AG04449 (cell line): ENCODE data around the gene HPN.
"Not testable (repeated sequence)": the region's sequence is repeated elsewhere in the genome, so short reads cannot be mapped to it uniquely, and the experiment has no call there.

Experiments
- CTCF ChIA-PET: fragments of 350-600 bp; formaldehyde crosslinking; extraction: SDS; loops from one replicate; lab custom pipeline; 2021; ENCODE audit warnings: antibody characterized with exemption; lab: Yijun Ruan, JAX
- POLR2A ChIA-PET: fragments of 400-600, 350-600 bp; formaldehyde crosslinking; extraction: SDS; loops from one replicate; lab custom pipeline; 2020; ENCODE audit warnings: antibody characterized with exemption, inconsistent platforms; lab: Yijun Ruan, JAX
- DNase-seq: peaks from one replicate; pipeline ENCODE4 v3.0.0-alpha.2; 2010; ENCODE audit warnings: low read depth, low spot score
- H3K4me3 ChIP-seq: 2 replicates; pipeline ENCODE4 v1.5.1; 2011; ENCODE audit warnings: low read depth, mild to moderate bottlenecking, control low read depth, low read length
- TF ChIP-seq, protein P1 (sequence below): IDR thresholded peaks from one replicate; pipeline ENCODE4 v1.5.1; 2011; ENCODE audit warnings: mild to moderate bottlenecking, moderate library complexity, low read length, control low read depth, inconsistent platforms; ENCODE audit not compliant: insufficient read depth; ENCODE audit errors: missing control alignments

Gene HPN

GRCh38 chr19:35046461-35046860 is 4.9 kb downstream of the HPN start:
- no peak overlapping the region for H3K4me3 ChIP-seq
- TF ChIP-seq, protein P1, sequence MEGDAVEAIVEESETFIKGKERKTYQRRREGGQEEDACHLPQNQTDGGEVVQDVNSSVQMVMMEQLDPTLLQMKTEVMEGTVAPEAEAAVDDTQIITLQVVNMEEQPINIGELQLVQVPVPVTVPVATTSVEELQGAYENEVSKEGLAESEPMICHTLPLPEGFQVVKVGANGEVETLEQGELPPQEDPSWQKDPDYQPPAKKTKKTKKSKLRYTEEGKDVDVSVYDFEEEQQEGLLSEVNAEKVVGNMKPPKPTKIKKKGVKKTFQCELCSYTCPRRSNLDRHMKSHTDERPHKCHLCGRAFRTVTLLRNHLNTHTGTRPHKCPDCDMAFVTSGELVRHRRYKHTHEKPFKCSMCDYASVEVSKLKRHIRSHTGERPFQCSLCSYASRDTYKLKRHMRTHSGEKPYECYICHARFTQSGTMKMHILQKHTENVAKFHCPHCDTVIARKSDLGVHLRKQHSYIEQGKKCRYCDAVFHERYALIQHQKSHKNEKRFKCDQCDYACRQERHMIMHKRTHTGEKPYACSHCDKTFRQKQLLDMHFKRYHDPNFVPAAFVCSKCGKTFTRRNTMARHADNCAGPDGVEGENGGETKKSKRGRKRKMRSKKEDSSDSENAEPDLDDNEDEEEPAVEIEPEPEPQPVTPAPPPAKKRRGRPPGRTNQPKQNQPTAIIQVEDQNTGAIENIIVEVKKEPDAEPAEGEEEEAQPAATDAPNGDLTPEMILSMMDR, result no peak
- no peak for DNase-seq
- POLR2A ChIA-PET, result no interaction called here
- CTCF ChIA-PET, result interaction anchor here (0.7 to 6.3 kb wide), 16 partner anchors 9 to 127 kb away, joined by 3 to 98 read pairs (median 4); partner anchors contain the start of gene LGI4

GRCh38 chr19:35048911-35049411 is 7.4 kb downstream of the HPN start:
- ChIA-PET POLR2A (no interaction called here), CTCF (interaction anchor here (1.0 to 6.9 kb wide), 6 partner anchors 7 to 92 kb away, joined by 3 to 98 read pairs (median 4); no protein-coding TSS in a partner anchor)
- no peak overlapping the region for H3K4me3 ChIP-seq

DNA sequence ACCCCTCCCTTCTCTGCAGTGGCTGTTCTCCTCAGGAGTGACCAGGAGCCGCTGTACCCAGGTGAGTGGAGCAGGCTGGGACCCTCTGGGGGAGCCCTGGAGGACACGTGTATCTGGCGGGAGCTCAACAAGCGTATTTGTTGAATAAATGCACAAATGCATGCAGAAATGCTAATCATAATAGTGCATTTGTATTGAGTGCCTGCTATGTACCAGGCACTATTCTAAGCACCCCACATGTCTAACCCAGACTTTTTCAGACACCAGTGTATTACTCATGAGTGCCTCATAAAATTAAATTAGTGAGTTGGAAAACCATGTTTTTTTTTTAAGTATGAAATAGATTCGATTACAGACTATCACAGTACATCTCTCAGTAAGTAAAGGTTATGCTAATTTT is 7.9 kb downstream of the HPN start:
- TF ChIP-seq, protein P1, result no peak
- H3K4me3 ChIP-seq, result no peak overlapping the region
- POLR2A ChIA-PET, result no interaction called here
- CTCF ChIA-PET, result interaction anchor here (1.3 to 6.9 kb wide), 4 partner anchors 11 to 92 kb away, joined by 3 to 44 read pairs (median 4); no protein-coding TSS in a partner anchor
- DNase-seq, result no peak

More at GRCh38 chr19:35048911-35049411, 7.4 kb downstream of the HPN start:
- TF ChIP-seq, protein P1, result no peak
- DNase-seq, result no peak

DNA sequence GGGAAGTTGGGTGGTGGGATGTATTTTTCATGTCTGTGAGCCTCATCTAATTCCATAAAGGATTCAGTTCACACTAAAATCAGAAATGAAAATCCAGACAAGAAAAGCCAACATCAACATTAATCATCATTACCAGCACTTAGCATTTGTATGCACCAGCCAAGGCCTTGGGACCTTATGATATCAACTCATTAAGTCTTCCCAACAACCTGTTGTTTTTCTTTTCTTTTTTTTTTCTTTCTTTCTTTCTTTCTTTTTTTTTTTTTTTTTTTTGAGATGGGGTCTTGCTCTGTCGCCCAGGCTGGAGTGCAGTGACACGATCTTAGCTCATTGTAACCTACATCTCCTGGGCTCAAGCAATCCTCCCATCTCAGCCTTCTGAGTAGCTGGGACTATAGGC is 9.1 kb downstream of the HPN start:
- CTCF ChIA-PET, result interaction anchor here (2.0 to 6.9 kb wide), 2 partner anchors 16 to 85 kb away, joined by 7 to 44 read pairs; partner anchors contain the start of gene LGI4
- POLR2A ChIA-PET, DNase-seq, H3K4me3 ChIP-seq: not testable (repeated sequence)

GRCh38 chr19:35051268-35051667 is 9.7 kb downstream of the HPN start:
- DNase-seq, POLR2A ChIA-PET, H3K4me3 ChIP-seq: not testable (repeated sequence)
- CTCF ChIA-PET, result interaction anchor here (1.2 to 6.9 kb wide), 3 partner anchors 16 to 84 kb away, joined by 3 to 44 read pairs (median 7); partner anchors contain the start of gene LGI4

GRCh38 chr19:35051796-35052195 is 10.3 kb downstream of the HPN start:
- DNase-seq, result no peak
- CTCF ChIA-PET, result interaction anchor here (1.2 to 7.5 kb wide), 5 partner anchors 6 to 102 kb away, joined by 3 to 98 read pairs (median 7); partner anchors contain the start of gene LGI4
- TF ChIP-seq, protein P1, result no peak
- no peak overlapping the region for H3K4me3 ChIP-seq
- POLR2A ChIA-PET, result no interaction called here

DNA sequence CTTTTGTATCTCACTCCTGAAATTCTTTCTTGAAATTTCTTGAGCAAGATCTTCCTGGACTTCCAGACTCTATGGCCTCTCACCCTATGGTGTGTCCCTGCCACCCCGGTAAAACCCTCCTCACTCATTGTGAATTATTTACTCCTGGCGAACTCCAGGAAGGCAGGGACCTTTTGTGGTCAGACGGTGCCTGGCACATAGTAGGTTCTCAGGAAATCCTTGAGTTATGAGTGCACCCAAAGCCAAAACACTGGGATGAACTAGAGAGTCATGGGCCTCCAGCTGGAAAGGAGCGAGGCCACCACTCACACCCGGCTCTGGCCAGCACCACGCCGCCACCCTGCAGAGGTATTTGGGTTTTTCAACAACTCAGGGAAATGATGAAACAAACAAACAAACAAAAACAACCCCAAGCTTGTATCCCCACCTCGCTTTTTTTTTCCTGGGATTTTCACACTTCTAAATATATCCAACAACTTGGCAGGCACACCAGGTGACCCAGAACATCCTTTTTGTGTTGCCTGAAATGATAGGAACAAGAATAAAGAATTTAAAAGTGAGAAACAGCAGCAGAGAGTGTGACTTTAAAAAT is 11.2 kb downstream of the HPN start:
- no peak for DNase-seq
- no peak overlapping the region for H3K4me3 ChIP-seq
- TF ChIP-seq, protein P1, result no peak
- ChIA-PET CTCF (interaction anchor here (1.2 to 7.5 kb wide), 5 partner anchors 7 to 101 kb away, joined by 3 to 98 read pairs (median 4); no protein-coding TSS in a partner anchor), POLR2A (no interaction called here)
